Measurements from ENCODE around the gene BPIFB2. TPM values are rescaled to one million over a fixed set of nuclear protein-coding genes. Genes with fewer than 3 reads are reported as not detected.

Gene BPIFB2
- total RNA-seq, 3 donors from 2014 or later, result 0.98 to 1.0 TPM; not detected in 1

DNA sequence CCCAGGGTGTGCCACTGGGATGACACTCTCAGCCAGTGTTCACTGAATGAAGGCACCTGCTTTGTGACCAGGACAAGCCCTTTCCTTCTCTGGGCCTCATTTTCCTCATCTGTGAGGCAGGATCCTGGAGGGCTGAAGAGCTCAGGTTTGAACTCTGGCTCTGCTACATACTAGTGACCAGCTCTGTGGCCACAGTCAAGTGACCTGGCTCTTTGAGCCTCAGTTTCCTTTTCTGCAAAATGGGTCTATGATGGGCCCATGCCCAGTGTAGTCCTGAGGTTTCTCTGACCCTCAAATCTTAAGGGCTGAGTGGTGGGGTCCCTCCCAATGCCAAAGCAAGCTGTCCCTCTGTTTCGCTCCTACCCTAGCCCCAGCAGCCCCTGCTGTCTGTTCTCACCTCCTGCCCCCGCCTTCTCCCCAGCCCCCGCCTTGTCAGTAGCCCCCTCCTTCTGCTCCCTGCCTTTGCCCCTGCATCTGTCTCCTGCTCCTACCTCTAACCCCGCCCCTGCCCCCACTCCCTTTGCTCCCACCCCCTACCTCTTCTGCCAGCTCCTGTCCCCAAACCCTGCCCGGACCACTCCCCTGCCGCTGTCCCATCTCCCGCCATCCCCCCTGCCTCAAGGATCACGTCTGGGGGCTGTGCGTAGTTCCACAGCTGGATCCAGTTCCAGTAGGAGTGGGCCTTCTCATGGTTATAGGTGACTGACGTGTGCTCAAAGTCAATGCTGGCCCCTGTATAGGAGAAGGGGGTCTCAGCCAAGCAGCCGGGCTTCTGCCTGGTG lies 20.3 kb upstream of the BPIFB2 start:
- Histone ChIP-seq H3K4me3 (no peak overlapping the region), H3K27ac (no peak overlapping the region), H3K36me3 (no peaks in the 10 kb centered on the region), H3K9me3 (no peaks in the 10 kb centered on the region), H3K27me3 (peaks cover 0 to 4% of the 10 kb centered on the region in 2 donors), H3K4me1 (no peaks in the 10 kb centered on the region)
- no peak for DNase-seq (ENCODE audit: low spot score in 2 of 2)
- intact Hi-C loops (cut with DNase I; ENCODE audit: low total_unique reads), result no loop called here
- TF ChIP-seq POLR2AphosphoS5 (IDR thresholded peaks at IDR 0.05) (no peak), POLR2A (IDR thresholded peaks at IDR 0.05) (no peak)
- TF ChIP-seq, protein P1, sequence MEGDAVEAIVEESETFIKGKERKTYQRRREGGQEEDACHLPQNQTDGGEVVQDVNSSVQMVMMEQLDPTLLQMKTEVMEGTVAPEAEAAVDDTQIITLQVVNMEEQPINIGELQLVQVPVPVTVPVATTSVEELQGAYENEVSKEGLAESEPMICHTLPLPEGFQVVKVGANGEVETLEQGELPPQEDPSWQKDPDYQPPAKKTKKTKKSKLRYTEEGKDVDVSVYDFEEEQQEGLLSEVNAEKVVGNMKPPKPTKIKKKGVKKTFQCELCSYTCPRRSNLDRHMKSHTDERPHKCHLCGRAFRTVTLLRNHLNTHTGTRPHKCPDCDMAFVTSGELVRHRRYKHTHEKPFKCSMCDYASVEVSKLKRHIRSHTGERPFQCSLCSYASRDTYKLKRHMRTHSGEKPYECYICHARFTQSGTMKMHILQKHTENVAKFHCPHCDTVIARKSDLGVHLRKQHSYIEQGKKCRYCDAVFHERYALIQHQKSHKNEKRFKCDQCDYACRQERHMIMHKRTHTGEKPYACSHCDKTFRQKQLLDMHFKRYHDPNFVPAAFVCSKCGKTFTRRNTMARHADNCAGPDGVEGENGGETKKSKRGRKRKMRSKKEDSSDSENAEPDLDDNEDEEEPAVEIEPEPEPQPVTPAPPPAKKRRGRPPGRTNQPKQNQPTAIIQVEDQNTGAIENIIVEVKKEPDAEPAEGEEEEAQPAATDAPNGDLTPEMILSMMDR (IDR thresholded peaks at IDR 0.05), result no peak

DNA sequence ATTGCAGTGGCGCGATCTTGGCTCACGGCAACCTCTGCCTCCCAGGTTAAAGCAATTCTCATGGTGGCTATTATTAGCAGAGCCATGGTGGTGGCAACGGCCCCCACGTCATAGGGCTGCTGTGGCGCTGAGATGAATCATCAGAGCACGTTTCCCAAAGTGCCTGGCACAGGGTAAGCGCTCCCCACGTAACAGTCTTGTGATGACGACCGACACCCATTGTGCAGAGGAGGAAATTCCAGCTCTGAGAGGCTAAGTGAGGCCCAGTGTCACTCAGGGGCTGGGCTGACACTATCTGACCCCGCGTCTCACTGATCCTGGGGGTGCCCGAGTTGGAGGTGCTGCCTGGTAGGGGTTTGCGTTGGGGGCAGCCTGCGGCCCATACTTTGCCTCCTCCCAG lies 19.5 kb upstream of the BPIFB2 start:
- Histone ChIP-seq H3K36me3 (no peaks in the 10 kb centered on the region), H3K4me3 (no peak overlapping the region), H3K4me1 (no peaks in the 10 kb centered on the region), H3K27ac (no peak overlapping the region), H3K27me3 (peaks cover 0 to 4% of the 10 kb centered on the region in 2 donors), H3K9me3 (no peaks in the 10 kb centered on the region)
- TF ChIP-seq, protein P1 (IDR thresholded peaks at IDR 0.05), result no peak
- TF ChIP-seq POLR2A (IDR thresholded peaks at IDR 0.05) (no peak), POLR2AphosphoS5 (IDR thresholded peaks at IDR 0.05) (no peak)
- no peak for DNase-seq (ENCODE audit: low spot score in 2 of 2)
- intact Hi-C loops (cut with DNase I; ENCODE audit: low total_unique reads), result no loop called here

DNA sequence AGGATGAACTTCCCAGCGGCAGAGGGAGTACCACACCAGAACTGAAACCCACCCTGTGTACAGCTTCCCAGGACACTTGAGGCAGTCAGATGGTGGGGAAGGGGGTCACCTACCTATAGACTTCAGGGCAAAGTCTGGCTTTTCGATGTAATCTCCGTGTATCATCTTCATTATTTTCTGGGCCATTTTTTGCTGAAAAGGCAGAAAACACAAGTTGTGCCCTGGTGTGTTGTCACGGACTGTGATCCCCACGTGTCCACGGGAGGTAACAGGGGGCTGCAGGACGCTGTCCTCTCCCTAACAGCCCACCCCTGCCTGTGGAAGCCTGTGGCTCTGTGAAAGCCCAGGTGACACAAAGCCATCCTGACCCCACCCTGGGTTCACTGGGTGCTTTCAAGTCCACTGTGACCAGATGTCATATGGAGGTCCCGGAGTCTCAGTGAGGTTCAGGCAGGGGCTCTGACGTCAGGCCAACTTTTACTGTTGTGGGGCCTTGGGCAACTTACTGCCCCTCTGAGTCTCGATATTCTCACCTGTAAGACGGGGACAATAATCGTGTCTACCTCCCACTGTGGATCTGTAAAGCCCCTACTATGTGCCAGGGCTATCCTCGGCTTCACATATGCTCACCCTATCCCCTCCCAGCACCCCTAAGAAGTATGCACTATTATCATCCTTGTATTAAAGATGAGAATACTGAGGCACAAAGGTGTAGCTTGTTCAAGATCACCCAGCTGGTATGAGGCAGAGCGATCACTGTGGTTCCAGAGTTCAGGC lies 17.8 kb upstream of the BPIFB2 start:
- Histone ChIP-seq H3K36me3 (no peaks in the 10 kb centered on the region), H3K4me3 (no peak overlapping the region), H3K27ac (no peak overlapping the region), H3K4me1 (no peaks in the 10 kb centered on the region), H3K9me3 (peaks cover 0 to under 1% of the 10 kb centered on the region in 2 donors), H3K27me3 (peaks cover 0 to 4% of the 10 kb centered on the region in 2 donors)
- DNase-seq (ENCODE audit: low spot score in 2 of 2), result no peak
- intact Hi-C loops (cut with DNase I; ENCODE audit: low total_unique reads), result loop anchor here (10.0 kb wide), 1 partner anchor 1135 kb away; no protein-coding TSS in a partner anchor
- TF ChIP-seq, protein P1 (IDR thresholded peaks at IDR 0.05), result no peak
- TF ChIP-seq POLR2A (IDR thresholded peaks at IDR 0.05), result no peak
- no peak for TF ChIP-seq POLR2AphosphoS5 (IDR thresholded peaks at IDR 0.05)

DNA sequence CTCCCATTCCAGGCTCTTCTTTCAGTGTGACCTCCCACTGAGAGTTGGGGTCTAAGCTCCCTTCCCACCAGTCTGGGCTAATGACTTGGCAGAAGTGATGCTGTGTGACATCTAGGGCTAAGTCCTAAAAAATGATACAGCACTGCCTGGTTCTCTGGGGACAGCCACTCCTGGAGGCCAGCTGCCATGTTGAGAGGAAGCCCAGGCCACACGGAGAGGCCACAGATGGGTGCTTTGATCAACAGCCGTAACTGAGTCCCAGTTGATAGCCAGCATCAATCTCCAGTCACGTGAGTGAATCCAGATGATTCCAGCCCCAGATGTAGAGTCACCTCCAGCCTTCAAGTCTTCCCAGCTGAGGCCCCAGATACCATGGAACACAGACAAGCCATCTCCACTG lies 17.1 kb upstream of the BPIFB2 start:
- no peak for TF ChIP-seq POLR2AphosphoS5 (IDR thresholded peaks at IDR 0.05)
- TF ChIP-seq, protein P1 (IDR thresholded peaks at IDR 0.05), result no peak
- TF ChIP-seq POLR2A (IDR thresholded peaks at IDR 0.05), result no peak

More for the DNA sequence above, 17.1 kb upstream of the BPIFB2 start:
- intact Hi-C loops (cut with DNase I; ENCODE audit: low total_unique reads), result loop anchor here (10.0 kb wide), 1 partner anchor 1136 kb away; no protein-coding TSS in a partner anchor
- no peaks in the 10 kb centered on the region for H3K36me3 ChIP-seq
- H3K9me3 ChIP-seq, result peaks cover 0 to 8% of the 10 kb centered on the region in 2 donors
- no peak overlapping the region for H3K27ac ChIP-seq
- H3K4me1 ChIP-seq, result no peaks in the 10 kb centered on the region
- DNase-seq (ENCODE audit: low spot score in 2 of 2), result no peak
- peaks cover 0 to 4% of the 10 kb centered on the region in 2 donors for H3K27me3 ChIP-seq
- no peak overlapping the region for H3K4me3 ChIP-seq
